GM23248 (cell line): ENCODE results near the gene HOXA1.

ENCODE experiments used
- EZH2 ChIP-seq: fragments of 200-600 bp; sonication (generic); IDR thresholded peaks from 2 replicates; pipeline ENCODE4 v1.6.1; 2018; ENCODE audit warnings: antibody characterized with exemption, mild to moderate bottlenecking; ENCODE audit not compliant: insufficient read depth, poor library complexity, severe bottlenecking
- EZH2phosphoT487 ChIP-seq: fragments of 200-600 bp; sonication (generic); IDR thresholded peaks from 2 replicates; pipeline ENCODE4 v1.6.1; 2018; ENCODE audit warnings: antibody characterized with exemption, moderate library complexity, mild to moderate bottlenecking, low read depth; ENCODE audit not compliant: insufficient read depth

- TF ChIP-seq EZH2 (no peak), EZH2phosphoT487 (no peak)
These were observed 24.0 kb downstream of the HOXA1 start for GRCh38 chr7:27071622-27072390.
